Stimulated activated naive B cell treated with anti-CD40 and anti-IgM and Interleukin-4, amounts not matched to agents 10 μg/mL and 1 μg/mL and 100 μg/mL, for 72 hours (primary cell): ENCODE data around the gene CHST2.
A peak's percentile ranks its signal among the peaks of the same experiment; 100 is the strongest.
"Not testable (repeated sequence)": the region's sequence is repeated elsewhere in the genome, so short reads cannot be mapped to it uniquely, and the experiment has no call there.

Experiments
- ATAC-seq, 2 donors: fragments of 150-1000 bp; cut with Tn5 transposase; replicated peaks; 2 replicates each; pipeline ENCODE4 v1.10.0; 2021; ENCODE audit warnings: moderate library complexity in 1 of 2
- DNase-seq: peaks from one replicate; pipeline ENCODE4 v3.0.0; 2021
- H3K27ac Mint-ChIP-seq: one replicate; pipeline ENCODE4 v1.8.0; 2022; ENCODE audit warnings: mild to moderate bottlenecking, mixed read lengths
- H3K27me3 Mint-ChIP-seq, 2 donors: one replicate each; pipeline ENCODE4 v1.8.0; 2022; ENCODE audit warnings: mixed read lengths in 2 of 2
- H3K36me3 Mint-ChIP-seq, 2 donors: one replicate each; pipeline ENCODE4 v1.8.0; 2022; ENCODE audit warnings: mixed read lengths in 2 of 2, mild to moderate bottlenecking in 1 of 2
- H3K4me1 Mint-ChIP-seq, 2 donors: one replicate each; pipeline ENCODE4 v1.8.0; 2022; ENCODE audit warnings: mixed read lengths in 2 of 2, mild to moderate bottlenecking in 1 of 2
- H3K4me3 Mint-ChIP-seq, 2 donors: one replicate each; pipeline ENCODE4 v1.8.0; 2022; ENCODE audit warnings: mild to moderate bottlenecking in 2 of 2, mixed read lengths in 2 of 2, moderate library complexity in 1 of 2
- H3K9me3 Mint-ChIP-seq, 2 donors: one replicate each; pipeline ENCODE4 v1.8.0; 2022; ENCODE audit warnings: mixed read lengths in 2 of 2, mild to moderate bottlenecking in 1 of 2

CHST2 gene

DNA sequence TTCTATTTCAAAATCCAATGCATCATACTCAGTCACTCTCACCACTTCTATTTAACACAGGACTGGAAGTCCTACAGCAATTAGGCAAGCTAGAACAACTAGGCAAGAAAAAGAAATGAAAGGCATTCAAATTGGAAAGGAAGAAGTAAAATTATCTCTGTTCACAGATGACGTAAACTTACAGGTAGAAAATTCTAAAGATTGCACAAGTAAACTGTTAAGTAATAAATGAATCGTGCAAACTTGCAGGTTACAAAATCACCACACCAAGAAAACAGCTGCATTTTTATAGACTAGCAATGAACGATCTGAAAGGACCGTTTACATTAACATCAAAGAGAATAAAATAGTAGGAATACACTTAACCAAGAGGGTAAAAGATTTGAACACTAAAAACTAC is 36.2 kb downstream of the CHST2 start:
- no peak for DNase-seq
- no peak overlapping the region for H3K4me3 Mint-ChIP-seq
- ATAC-seq: no peak
- H3K27me3 Mint-ChIP-seq: no peaks in the 10 kb centered on the region
- H3K36me3 Mint-ChIP-seq: no peaks in the 10 kb centered on the region
- no peak overlapping the region for H3K27ac Mint-ChIP-seq
- H3K4me1 Mint-ChIP-seq: peaks cover 17 to 23% of the 10 kb centered on the region in 2 donors
- H3K9me3 Mint-ChIP-seq: no peaks in the 10 kb centered on the region

DNA sequence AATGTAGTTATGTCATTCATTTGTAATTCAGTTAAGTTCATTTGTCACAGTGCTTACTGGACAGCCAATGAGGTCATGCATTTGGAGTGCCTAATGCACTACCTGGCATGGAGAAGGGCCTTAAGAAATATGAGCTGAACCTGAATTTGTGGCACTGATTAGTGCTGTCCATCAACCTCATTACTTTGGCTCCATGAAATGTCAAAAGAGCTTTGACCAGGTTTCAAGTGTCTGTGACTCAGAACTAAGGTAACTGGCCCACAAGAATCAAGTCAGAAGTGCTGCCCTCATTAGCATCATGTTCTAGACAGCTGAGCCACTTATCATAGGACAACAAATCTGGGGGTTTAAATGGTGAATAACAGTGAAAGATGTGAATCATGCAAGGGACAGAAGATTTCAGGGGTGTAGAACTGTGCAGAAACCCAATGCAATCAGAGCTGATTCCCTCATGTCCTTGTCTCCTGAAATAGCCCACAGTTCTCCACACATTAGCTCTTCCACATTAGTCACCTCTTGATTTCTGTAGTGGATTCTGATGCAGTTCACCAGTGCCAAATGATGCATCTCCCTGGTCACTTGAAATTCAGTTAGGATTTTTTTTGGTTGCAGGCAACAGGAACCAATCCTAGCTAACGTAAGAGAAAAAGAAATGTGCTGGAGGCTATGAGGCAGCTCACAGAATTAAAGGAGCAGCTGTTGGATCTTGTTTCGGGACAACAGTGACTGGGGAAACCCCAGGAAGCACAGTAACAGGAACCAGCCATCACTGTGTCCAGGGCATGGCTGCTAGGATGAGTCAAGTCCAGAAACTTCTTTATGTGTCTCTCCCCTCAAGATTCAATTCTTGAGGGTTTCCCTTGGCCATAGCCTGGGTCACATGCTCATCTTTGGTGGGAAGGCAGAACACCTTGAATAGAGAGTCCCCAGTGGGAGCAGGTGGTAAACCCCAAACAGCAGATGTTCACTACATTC is 38.7 kb downstream of the CHST2 start:
- Mint-ChIP-seq H3K4me1 (peaks cover 16 to 34% of the 10 kb centered on the region in 2 donors), H3K27ac (peak overlapping the region; percentile 20), H3K4me3 (no peak overlapping the region), H3K9me3 (no peaks in the 10 kb centered on the region), H3K27me3 (no peaks in the 10 kb centered on the region), H3K36me3 (no peaks in the 10 kb centered on the region)
- peak; percentile 50 for DNase-seq
- ATAC-seq: peak; percentile 90 to 91

DNA sequence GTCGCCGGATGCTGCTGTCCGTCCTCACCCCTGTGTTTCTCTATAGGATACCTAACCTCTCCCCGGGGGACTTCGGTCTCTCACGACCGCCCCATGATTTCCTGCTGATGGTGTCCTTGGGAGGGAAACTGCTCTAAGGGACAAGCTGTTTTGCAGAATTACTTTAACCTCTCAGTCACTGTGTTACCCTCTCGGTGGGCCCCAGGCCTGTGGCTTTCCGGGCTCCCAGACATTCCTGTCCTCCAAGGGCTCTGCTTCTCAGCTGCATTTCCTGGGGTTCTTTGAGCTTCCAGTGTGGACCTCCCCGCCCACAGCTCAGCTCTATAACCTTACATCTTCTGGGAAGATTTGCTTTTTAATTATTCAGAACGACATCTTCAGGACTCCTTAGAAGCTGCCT is 40.9 kb downstream of the CHST2 start:
- DNase-seq (no peak), ATAC-seq (no peak)
- no peaks in the 10 kb centered on the region for H3K9me3 Mint-ChIP-seq
- no peaks in the 10 kb centered on the region for H3K36me3 Mint-ChIP-seq
- H3K27me3 Mint-ChIP-seq: no peaks in the 10 kb centered on the region
- peak overlapping the region; percentile 6 for H3K27ac Mint-ChIP-seq
- peaks cover 35 to 55% of the 10 kb centered on the region in 2 donors for H3K4me1 Mint-ChIP-seq
- no peak overlapping the region for H3K4me3 Mint-ChIP-seq

DNA sequence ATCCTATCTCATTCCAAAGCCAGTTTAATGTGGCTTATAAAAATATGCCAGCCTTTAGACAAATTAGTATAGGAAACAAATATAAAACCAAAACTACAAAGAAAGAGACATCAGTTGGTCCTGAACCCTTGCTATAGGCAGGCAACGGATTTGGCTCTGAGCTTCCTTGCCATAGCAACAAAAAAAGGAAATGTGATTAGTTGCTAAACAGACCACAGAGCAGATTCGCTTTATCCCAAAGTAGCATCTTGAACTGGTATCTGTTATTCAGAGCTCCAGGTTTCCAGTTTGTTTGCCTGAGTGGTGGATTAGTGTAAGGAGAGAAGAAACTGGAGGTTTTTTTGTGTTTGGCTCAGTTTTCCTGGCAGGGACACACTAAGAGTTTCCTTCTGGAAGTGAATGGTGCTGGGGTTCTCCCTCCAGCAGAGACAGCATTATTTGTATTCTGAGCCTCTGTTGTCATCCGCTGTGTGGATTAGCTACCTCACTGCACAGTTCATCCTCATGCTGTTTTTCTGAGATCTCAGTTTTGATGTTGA is 44.1 kb downstream of the CHST2 start:
- H3K9me3 Mint-ChIP-seq: no peaks in the 10 kb centered on the region
- ATAC-seq (no peak), DNase-seq (no peak)
- H3K27ac Mint-ChIP-seq: no peak overlapping the region
- H3K36me3 Mint-ChIP-seq: no peaks in the 10 kb centered on the region
- H3K4me3 Mint-ChIP-seq: no peak overlapping the region
- peaks cover 35 to 58% of the 10 kb centered on the region in 2 donors for H3K4me1 Mint-ChIP-seq
- no peaks in the 10 kb centered on the region for H3K27me3 Mint-ChIP-seq

DNA sequence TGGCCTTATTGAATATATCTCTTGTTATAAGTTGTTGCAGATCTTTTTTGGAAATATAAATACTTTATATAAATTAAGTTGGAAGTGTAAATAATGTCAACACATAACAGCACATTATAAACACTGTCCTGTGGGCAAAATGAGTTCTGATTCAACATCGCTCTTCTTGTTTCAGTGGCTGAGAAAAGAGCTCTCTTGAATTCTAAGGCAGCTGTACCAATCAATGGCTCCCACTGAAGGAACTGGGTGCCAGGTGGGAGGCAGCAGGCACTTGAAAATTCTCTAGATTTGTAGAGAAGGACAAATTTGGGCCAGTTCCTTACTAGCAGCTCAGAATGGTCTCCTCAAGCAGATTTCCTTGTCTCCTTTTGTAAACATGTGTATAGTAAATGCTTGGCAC is 45.6 kb downstream of the CHST2 start:
- Mint-ChIP-seq H3K4me3 (peak overlapping the region in 1 of 2 donors; percentile 7), H3K9me3 (no peaks in the 10 kb centered on the region), H3K27ac (peak overlapping the region; percentile 73), H3K36me3 (peaks cover 0 to 5% of the 10 kb centered on the region in 2 donors), H3K27me3 (no peaks in the 10 kb centered on the region), H3K4me1 (peaks cover 41 to 63% of the 10 kb centered on the region in 2 donors)
- ATAC-seq (peak; percentile 22 to 23), DNase-seq (no peak)

DNA sequence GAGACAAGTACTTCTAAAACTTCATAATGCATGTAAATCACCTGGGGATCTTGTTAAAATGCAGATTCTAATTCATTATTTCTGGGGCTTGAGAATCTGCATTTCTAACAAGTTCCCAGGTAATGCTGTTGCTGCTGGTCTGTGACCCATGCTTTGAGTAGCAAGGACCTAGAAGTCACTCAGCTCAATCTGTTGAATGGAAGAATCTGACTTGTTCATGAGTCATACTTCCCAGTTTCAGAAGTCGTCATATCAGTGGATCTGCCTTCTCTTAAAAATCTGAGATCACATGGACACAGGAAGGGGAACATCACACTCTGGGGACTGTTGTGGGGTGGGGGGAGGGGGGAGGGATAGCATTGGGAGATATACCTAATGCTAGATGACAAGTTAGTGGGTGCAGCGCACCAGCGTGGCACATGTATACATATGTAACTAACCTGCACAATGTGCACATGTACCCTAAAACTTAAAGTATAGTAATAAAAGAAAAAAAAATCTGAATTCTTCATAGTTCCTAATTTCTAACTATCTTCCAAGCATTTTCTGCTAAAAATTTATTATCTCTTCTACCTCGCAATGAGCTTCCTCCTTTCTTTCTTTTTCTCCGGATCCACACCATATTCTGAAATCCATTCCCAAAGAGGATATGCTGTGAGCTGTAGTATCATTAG is 46.2 kb downstream of the CHST2 start:
- not testable (repeated sequence) for H3K36me3 Mint-ChIP-seq, H3K4me3 Mint-ChIP-seq, H3K9me3 Mint-ChIP-seq, H3K27me3 Mint-ChIP-seq
- Mint-ChIP-seq H3K27ac (peak overlapping the region; percentile 73), H3K4me1 (peaks cover 45 to 63% of the 10 kb centered on the region in 2 donors)
- ATAC-seq (peak; percentile 94 to 97), DNase-seq (peak; percentile 18)

DNA sequence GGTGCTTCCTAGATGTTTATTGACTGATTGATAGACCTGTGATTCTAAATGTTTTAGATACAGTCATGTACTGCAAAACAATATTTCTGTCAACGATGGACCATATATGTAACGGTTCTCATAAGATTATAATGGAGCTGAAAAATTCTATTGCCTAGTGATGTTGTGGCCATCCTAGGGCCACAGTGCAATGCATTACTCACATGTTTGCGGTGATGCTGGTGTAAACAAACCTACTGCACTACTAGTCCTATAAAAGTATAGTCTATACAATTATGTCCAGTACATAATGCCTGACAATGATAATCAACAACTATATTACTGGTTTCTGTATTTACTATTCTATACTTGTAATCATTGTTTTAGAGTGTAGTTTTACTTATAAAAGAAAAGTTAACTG is 46.8 kb downstream of the CHST2 start:
- Mint-ChIP-seq H3K27me3 (no peaks in the 10 kb centered on the region), H3K36me3 (peaks cover 0 to 5% of the 10 kb centered on the region in 2 donors), H3K4me1 (peaks cover 51 to 68% of the 10 kb centered on the region in 2 donors), H3K4me3 (no peak overlapping the region), H3K27ac (peak overlapping the region; percentile 37), H3K9me3 (no peaks in the 10 kb centered on the region)
- DNase-seq (no peak), ATAC-seq (no peak)

DNA sequence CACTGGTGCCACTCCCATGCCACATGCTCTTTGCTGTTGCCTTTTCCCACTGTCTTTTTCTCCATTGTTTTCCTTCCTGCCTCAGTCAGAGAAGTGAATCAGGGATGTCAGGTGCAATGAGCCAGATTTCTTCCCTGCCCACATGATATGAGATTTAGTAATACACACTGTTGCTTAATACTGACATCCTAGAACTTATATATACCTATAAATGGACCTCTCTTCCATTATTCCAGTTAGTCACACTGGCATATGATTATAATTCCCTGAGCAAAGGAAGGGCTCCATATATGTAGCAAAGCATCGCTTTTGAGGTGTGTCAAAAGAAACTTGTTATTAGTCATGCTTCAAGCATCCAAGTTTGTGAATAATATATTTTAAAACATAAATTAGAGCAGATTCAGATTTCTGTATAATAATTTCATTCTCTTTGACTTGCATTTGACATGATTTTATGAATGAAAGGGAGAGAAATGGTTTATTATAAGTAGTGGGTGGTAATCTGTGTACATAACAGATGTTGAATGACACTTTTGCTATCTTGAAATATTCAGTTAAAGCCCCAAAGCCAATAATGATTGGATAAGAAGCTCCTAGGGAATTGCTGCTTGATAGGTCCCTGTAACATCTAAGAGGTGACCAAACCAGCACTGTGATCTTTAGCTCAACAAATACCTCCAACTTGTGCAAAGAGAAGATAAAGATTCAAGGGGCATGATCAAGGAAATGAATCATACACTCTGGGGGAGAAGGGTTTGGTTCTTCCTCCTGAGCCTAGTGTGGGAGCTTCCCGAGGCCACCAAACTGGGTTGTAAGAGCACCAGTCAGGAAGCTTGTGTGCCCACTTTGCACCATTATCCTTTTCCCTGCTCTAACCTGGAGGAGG is 48.6 kb downstream of the CHST2 start:
- Mint-ChIP-seq H3K9me3 (peaks cover 2 to 9% of the 10 kb centered on the region in 2 donors), H3K27ac (no peak overlapping the region), H3K36me3 (peaks cover 5 to 14% of the 10 kb centered on the region in 2 donors), H3K4me1 (peaks cover 57 to 78% of the 10 kb centered on the region in 2 donors), H3K27me3 (no peaks in the 10 kb centered on the region), H3K4me3 (no peak overlapping the region)
- DNase-seq (no peak), ATAC-seq (no peak)

DNA sequence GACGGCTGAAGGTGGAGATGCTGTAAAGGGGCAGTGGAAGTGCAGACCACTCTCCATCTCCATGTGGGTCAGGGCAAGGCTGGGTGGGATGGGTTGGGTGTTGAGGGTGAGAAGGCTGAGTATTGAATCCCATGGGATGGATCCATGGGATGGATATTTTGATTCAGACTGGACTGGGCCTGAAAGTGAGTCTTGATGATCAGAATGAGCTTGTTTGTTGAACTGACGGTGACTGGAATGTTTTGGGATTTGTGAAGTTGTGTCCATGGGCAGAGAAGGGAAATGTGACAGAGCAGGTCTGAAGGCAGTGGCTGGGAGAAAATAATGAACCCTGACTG is 49.3 kb downstream of the CHST2 start:
- peaks cover 6 to 12% of the 10 kb centered on the region in 2 donors for H3K9me3 Mint-ChIP-seq
- DNase-seq (no peak), ATAC-seq (no peak)
- no peak overlapping the region for H3K4me3 Mint-ChIP-seq
- no peak overlapping the region for H3K27ac Mint-ChIP-seq
- no peaks in the 10 kb centered on the region for H3K27me3 Mint-ChIP-seq
- peaks cover 53 to 74% of the 10 kb centered on the region in 2 donors for H3K4me1 Mint-ChIP-seq
- peaks cover 7 to 18% of the 10 kb centered on the region in 2 donors for H3K36me3 Mint-ChIP-seq

DNA sequence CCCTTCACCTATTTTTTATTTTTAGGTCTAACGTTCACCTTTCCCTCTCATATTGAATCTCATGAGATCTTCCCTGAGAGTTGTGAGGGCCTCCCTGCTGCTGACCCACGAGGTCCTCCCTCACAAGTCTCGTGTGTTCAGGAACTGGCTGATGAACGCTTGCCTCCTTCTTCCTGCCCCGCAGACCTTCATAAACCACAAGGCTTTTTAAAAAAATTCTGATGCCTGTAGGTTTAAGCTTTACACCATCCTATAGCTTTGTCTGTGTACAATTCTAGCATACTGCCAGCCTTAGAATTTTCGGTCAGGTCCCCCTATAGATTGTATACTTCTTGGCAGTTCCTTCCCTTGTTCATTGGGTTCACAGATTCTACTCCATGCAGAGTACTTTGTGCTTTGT is 50.5 kb downstream of the CHST2 start:
- Mint-ChIP-seq H3K27me3 (no peaks in the 10 kb centered on the region), H3K4me1 (peaks cover 41 to 67% of the 10 kb centered on the region in 2 donors), H3K9me3 (peaks cover 12 to 15% of the 10 kb centered on the region in 2 donors), H3K36me3 (peaks cover 10 to 23% of the 10 kb centered on the region in 2 donors), H3K27ac (peak overlapping the region; percentile 68), H3K4me3 (peak overlapping the region in 1 of 2 donors; percentile 41)
- DNase-seq (no peak), ATAC-seq (no peak)

DNA sequence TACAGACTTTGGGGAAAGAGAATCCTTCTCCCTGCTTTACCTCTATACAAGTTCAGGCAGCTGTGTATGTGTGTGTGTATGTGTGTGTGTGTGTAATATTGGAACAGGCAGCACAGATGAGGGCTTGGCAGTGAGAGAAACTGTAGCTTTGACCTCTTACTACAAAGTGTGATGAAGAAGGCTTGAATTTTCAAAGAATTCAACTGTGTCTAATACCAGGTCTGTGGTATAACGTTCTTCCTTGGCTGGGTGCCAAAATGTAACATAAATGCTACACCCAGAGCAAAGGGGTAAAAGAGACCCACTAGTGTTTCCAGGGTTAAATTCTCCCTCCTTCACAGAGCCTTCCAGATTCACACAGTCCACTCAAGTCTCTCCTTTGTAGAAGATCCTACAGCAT is 51.1 kb downstream of the CHST2 start:
- Mint-ChIP-seq H3K4me1 (peaks cover 39 to 61% of the 10 kb centered on the region in 2 donors), H3K36me3 (peaks cover 10 to 23% of the 10 kb centered on the region in 2 donors), H3K27ac (peak overlapping the region; percentile 68), H3K27me3 (no peaks in the 10 kb centered on the region), H3K9me3 (peaks cover 12 to 15% of the 10 kb centered on the region in 2 donors), H3K4me3 (peak overlapping the region in 1 of 2 donors; percentile 71)
- no peak for DNase-seq
- peak; percentile 11 to 46 for ATAC-seq

DNA sequence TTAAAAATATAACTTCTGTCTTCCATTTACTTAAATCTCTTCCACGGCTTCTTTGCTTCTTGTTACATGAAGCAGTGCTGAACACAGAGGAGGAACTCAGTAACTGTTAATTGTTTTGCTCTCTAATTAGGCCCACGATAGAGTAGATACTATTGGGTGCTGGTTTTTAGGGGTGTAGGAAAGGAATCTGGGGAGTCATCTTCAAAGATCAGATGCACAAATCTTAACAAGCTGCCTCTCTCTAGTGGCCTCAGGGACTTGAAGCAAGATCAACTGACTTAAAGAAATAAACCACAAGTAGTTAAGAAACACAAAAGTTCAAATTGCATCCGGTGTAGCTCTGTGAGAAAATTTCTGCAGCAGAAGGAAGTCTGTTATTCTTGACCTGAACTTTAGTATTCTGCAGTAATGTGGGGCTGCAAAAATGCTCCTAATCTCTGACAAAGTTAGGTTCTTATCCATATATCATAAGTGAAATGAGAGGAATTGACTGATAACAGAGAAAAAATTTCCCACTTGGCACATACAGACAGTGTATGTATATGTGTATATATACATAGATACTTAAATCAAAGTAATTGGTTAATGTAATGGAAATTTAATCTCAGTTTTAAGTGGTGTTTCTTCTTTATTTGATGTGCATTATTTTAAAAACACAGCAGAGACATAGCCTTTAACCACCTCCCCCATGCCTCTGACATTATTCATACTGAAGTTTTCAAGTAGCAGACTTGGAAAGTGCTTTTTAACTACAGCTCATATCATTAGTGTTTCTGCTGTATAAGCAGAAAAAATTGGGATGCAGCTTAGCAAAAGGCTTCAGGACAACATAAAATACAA is 51.8 kb downstream of the CHST2 start:
- H3K27me3 Mint-ChIP-seq: no peaks in the 10 kb centered on the region
- DNase-seq (no peak), ATAC-seq (peak; percentile 83 to 85)
- peak overlapping the region; percentile 23 to 71 for H3K4me3 Mint-ChIP-seq
- peaks cover 12 to 15% of the 10 kb centered on the region in 2 donors for H3K9me3 Mint-ChIP-seq
- peaks cover 10 to 23% of the 10 kb centered on the region in 2 donors for H3K36me3 Mint-ChIP-seq
- peaks cover 34 to 55% of the 10 kb centered on the region in 2 donors for H3K4me1 Mint-ChIP-seq
- peak overlapping the region; percentile 51 for H3K27ac Mint-ChIP-seq
